ENCODE measurements around the gene DNAAF3.
"Not testable (repeated sequence)": the region's sequence is repeated elsewhere in the genome, so short reads cannot be mapped to it uniquely, and the experiment has no call there.

DNAAF3 gene

DNA sequence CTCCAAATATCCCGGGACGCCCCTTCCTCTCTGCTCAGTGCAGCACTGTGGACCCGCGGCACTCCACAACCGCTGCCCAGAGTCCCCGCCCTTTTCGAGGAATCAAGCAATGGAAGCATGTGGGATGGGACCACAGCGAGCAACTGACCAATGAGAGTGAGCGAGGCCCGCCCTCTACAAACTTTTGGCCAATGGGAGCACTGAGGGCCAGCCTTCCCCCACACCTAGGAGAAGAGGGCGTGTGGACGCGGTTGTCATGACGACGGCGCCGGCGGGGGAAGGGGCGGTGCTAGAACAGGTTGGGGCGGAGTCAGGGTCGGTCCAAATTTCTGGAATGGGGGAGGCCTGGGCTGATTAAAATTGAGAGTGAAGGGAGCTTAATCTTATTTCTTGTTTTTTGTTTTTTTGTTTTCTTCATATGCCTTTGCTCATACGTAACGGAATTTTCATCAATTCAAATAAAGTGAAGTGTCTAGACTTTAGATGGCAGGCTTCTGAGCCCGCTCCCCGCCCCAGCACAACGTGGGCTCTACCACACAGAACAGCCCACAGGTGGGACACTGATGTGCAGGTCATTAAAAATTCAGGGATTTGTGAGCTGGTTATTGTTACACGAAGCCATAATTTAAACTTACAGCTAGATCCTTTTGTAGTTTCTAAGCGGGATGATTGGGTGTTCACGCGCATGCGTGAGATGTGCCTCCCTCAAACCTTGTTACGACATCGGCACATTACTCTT lies at the start of gene DNAAF3:
Gene DNAAF3 (minus strand): TSS at position 84 of the 739 bp plus-strand sequence. CDS start 200 bp downstream, outside the sequence.
- peaks cover 22 to 30% of the 10 kb centered on the region in 2 donors for H3K27me3 ChIP-seq (ENCODE audit: control insufficient read depth in 1 of 2, insufficient read depth in 2 of 2, low read length in 2 of 2)

DNA sequence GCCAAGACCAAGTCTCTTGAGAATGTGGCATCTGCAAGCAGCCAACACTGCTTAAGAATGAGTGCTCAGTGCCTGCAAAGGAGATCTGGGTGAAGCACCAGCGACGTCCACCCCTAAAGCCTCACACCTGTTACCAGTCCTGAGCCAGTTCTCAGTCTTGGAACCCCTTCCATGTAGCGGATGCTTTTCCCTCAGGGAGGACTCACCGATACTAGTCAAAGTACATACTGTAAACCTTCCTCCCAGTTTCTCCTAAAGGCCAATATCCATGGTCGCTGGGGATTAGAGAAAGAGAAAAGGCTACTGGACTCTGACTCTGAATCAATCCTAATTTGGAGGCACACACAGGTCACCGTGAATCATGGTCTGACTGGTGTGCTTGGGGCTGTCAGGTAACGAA lies 47.1 kb upstream of the DNAAF3 start:
- peaks cover 16 to 21% of the 10 kb centered on the region in 2 donors for H3K4me1 ChIP-seq (ENCODE audit: control insufficient read depth in 1 of 2, insufficient read depth in 2 of 2, low read length in 2 of 2)
- no peaks in the 10 kb centered on the region for H3K36me3 ChIP-seq (ENCODE audit: control insufficient read depth in 1 of 2, insufficient read depth in 2 of 2, low read length in 2 of 2)
- H3K27ac ChIP-seq (ENCODE audit: low read depth, low read length), result no peak overlapping the region
- no peak overlapping the region for H3K9ac ChIP-seq (ENCODE audit: low read depth in 1 of 2, low read length in 2 of 2)
- H3K4me3 ChIP-seq (ENCODE audit: low read depth in 1 of 2, low read length in 2 of 2), result no peak overlapping the region
- H3K27me3 ChIP-seq (ENCODE audit: control insufficient read depth in 1 of 2, insufficient read depth in 2 of 2, low read length in 2 of 2), result no peaks in the 10 kb centered on the region
- H3K9me3 ChIP-seq (ENCODE audit: control insufficient read depth in 1 of 2, low read length in 2 of 2), result peaks cover 3 to 5% of the 10 kb centered on the region in 2 donors

More for the DNA sequence above, at the start of gene DNAAF3:
- Histone ChIP-seq H3K27ac (ENCODE audit: low read depth, low read length) (no peak within 1 kb of the TSS), H3K9me3 (ENCODE audit: control insufficient read depth in 1 of 2, low read length in 2 of 2) (no peaks in the 10 kb centered on the region), H3K4me1 (ENCODE audit: control insufficient read depth in 1 of 2, insufficient read depth in 2 of 2, low read length in 2 of 2) (peaks cover 0 to 3% of the 10 kb centered on the region in 2 donors), H3K4me3 (ENCODE audit: low read depth in 1 of 2, low read length in 2 of 2) (peak within 1 kb of the TSS; percentile 67 to 71), H3K9ac (ENCODE audit: low read depth in 1 of 2, low read length in 2 of 2) (no peak within 1 kb of the TSS), H3K36me3 (ENCODE audit: control insufficient read depth in 1 of 2, insufficient read depth in 2 of 2, low read length in 2 of 2) (no peaks in the 10 kb centered on the region)

DNA sequence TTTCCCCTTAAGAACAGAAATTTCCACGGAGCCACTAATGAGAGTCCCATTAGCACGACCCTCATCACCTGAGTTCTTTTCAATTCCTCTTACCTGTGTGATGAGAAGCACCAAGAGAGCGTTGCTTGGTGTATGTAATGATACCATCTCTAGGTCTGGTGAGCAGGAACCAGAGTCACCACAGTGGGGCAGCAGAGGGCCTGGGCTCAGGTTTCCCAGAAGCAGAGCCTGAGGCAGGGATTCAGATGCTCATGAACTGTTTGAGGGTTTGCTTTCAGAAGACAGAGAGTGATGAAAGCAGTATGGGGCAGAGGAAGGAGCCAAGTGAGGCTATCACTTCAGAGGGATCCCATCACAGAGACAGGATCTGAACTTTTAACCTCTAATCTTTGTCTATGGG lies 46.0 kb upstream of the DNAAF3 start:
- Histone ChIP-seq H3K4me1 (ENCODE audit: control insufficient read depth in 1 of 2, insufficient read depth in 2 of 2, low read length in 2 of 2) (peaks cover 16 to 21% of the 10 kb centered on the region in 2 donors), H3K4me3 (ENCODE audit: low read depth in 1 of 2, low read length in 2 of 2) (no peak overlapping the region), H3K36me3 (ENCODE audit: control insufficient read depth in 1 of 2, insufficient read depth in 2 of 2, low read length in 2 of 2) (no peaks in the 10 kb centered on the region), H3K9me3 (ENCODE audit: control insufficient read depth in 1 of 2, low read length in 2 of 2) (peaks cover 3 to 5% of the 10 kb centered on the region in 2 donors), H3K27ac (ENCODE audit: low read depth, low read length) (no peak overlapping the region), H3K27me3 (ENCODE audit: control insufficient read depth in 1 of 2, insufficient read depth in 2 of 2, low read length in 2 of 2) (no peaks in the 10 kb centered on the region), H3K9ac (ENCODE audit: low read depth in 1 of 2, low read length in 2 of 2) (no peak overlapping the region)

DNA sequence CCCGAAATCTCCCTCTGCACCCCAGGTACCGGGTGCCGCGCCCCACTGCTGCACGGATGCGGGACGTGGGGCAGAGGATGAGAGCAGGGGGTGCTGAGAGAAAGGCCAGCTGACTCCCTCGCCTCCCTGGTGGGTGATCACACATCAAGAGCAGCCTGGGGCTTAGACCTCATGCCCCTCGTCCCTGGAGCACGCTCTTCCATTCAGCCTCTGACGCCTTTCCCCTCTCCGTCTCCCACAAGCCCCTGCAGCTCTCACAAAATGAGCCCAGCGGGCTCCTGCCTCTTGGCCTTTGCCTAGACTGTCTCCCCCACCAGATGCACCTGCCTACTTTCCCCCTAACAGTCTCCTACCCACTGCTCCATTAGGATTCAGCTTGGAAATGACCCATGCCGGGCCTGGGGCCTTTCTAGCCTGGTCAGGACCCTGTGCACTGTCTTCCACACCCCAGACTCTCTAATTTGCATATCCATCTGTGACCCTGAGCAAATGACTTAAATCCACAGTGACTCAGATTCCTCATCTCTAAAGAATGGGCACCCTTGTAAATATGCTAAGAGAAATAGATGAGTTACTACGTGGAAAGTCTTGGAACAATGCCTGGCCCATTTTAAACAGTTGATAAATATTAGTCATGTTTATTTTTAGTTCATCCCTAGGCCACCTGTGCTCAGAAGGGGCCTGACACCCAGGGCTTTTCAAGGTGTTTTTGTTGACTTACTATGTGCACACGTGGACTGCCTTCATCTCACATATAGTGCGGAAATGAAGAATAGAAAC lies 43.5 kb upstream of the DNAAF3 start:
- peaks cover 4 to 7% of the 10 kb centered on the region in 2 donors for H3K36me3 ChIP-seq (ENCODE audit: control insufficient read depth in 1 of 2, insufficient read depth in 2 of 2, low read length in 2 of 2)
- peaks cover 9 to 10% of the 10 kb centered on the region in 2 donors for H3K4me1 ChIP-seq (ENCODE audit: control insufficient read depth in 1 of 2, insufficient read depth in 2 of 2, low read length in 2 of 2)
- peak overlapping the region; percentile 66 to 72 for H3K4me3 ChIP-seq (ENCODE audit: low read depth in 1 of 2, low read length in 2 of 2)
- no peaks in the 10 kb centered on the region for H3K27me3 ChIP-seq (ENCODE audit: control insufficient read depth in 1 of 2, insufficient read depth in 2 of 2, low read length in 2 of 2)
- H3K27ac ChIP-seq (ENCODE audit: low read depth, low read length), result peak overlapping the region; percentile 89
- peaks cover 3 to 5% of the 10 kb centered on the region in 2 donors for H3K9me3 ChIP-seq (ENCODE audit: control insufficient read depth in 1 of 2, low read length in 2 of 2)
- H3K9ac ChIP-seq (ENCODE audit: low read depth in 1 of 2, low read length in 2 of 2), result peak overlapping the region; percentile 64 to 89

DNA sequence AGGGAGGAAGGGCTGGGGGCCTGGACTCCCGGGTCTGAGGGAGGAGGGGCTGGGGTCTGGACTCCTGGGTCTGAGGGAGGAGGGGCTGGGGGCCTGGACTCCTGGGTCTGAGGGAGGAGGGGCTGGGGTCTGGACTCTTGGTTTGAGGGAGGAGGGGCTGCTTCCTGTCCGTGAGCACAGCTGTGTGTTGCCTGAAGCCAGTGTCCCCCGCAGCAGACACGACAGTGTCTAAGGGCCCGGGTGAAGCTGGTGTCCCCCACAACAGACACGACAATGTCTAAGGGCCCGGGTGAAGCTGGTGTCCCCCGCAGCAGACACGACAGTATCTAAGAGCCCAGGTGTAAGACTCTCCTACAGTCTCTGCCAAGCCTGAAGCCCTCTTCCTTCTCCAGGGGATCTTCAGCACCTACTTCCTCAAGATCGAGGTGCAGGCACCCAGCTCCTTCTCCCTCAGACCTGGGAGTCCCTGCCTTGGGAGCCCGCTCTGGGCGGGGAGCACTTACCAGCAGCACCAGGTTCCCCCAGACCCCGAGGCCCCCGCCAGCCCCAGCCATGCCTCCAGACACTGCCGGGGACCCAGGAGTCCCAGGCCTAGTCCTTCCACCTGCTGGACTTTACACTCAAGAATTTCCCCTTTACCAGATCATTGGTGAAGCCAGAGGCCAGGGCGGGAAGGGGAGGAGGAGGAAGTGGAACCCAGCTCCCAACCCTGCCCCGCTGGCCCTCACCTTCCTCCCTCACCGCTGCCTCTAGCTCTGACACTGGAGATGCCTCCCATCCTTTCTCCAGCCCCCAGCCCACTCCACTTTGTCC lies 42.7 kb upstream of the DNAAF3 start, which contains the start of gene PTPRH:
Gene PTPRH (minus strand): TSS at position 622 of the 813 bp plus-strand sequence. CDS start 68 bp downstream, at position 554.
- H3K9ac ChIP-seq (ENCODE audit: low read depth in 1 of 2, low read length in 2 of 2), result peak within 1 kb of the TSS; percentile 77 to 89
- no peaks in the 10 kb centered on the region for H3K27me3 ChIP-seq (ENCODE audit: control insufficient read depth in 1 of 2, insufficient read depth in 2 of 2, low read length in 2 of 2)
- peaks cover 9 to 15% of the 10 kb centered on the region in 2 donors for H3K36me3 ChIP-seq (ENCODE audit: control insufficient read depth in 1 of 2, insufficient read depth in 2 of 2, low read length in 2 of 2)
- peak within 1 kb of the TSS; percentile 66 to 72 for H3K4me3 ChIP-seq (ENCODE audit: low read depth in 1 of 2, low read length in 2 of 2)
- H3K9me3 ChIP-seq (ENCODE audit: control insufficient read depth in 1 of 2, low read length in 2 of 2), result peaks cover 3 to 5% of the 10 kb centered on the region in 2 donors
- H3K27ac ChIP-seq (ENCODE audit: low read depth, low read length), result peak within 1 kb of the TSS; percentile 89
- peaks cover 9 to 10% of the 10 kb centered on the region in 2 donors for H3K4me1 ChIP-seq (ENCODE audit: control insufficient read depth in 1 of 2, insufficient read depth in 2 of 2, low read length in 2 of 2)

DNA sequence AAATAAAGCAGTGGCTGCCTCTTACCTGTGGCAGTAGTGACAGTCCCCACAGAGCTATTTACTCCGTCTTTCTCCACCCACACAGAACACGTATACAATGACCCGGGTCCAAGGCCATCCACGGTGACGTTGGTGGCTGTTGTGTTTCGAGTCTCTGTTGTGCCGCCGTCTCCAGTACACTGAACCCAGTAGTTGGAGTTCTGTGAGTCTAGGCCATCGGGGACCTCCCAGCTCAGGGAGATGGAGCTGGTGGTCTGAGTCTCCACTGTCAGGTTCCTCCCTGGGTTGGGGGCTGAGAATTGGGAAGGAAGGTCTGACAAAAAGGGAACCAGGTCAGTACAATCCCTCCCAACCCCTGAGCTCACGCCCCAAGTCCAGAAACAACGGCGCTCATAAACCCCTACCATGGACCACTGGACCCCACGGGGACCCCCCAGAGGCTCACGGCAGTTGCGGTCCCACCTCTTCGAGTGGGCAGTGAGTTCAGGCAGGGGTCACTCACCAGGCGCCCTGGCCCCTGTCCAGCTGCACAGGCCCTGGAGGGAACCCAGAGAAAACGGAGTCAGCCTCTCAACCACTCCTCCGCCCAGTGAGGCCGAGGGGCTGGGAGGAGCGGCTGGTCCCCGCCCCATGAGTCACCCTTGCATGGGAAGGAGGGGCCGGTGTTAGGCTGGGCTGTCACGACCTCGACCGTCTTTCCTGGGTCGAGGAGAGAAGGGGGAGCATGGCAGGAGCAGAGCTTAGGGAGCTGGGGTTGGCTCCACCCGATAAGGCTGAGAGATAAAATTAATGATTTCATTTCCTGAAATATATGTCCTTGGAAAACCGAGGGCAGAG lies 40.5 kb upstream of the DNAAF3 start:
- Histone ChIP-seq H3K4me3 (ENCODE audit: low read depth in 1 of 2, low read length in 2 of 2) (peak overlapping the region; percentile 70 to 77), H3K9ac (ENCODE audit: low read depth in 1 of 2, low read length in 2 of 2) (peak overlapping the region; percentile 60 to 84), H3K4me1 (ENCODE audit: control insufficient read depth in 1 of 2, insufficient read depth in 2 of 2, low read length in 2 of 2) (peaks cover 9 to 10% of the 10 kb centered on the region in 2 donors), H3K36me3 (ENCODE audit: control insufficient read depth in 1 of 2, insufficient read depth in 2 of 2, low read length in 2 of 2) (peaks cover 10 to 29% of the 10 kb centered on the region in 2 donors), H3K27me3 (ENCODE audit: control insufficient read depth in 1 of 2, insufficient read depth in 2 of 2, low read length in 2 of 2) (no peaks in the 10 kb centered on the region), H3K9me3 (ENCODE audit: control insufficient read depth in 1 of 2, low read length in 2 of 2) (no peaks in the 10 kb centered on the region), H3K27ac (ENCODE audit: low read depth, low read length) (peak overlapping the region; percentile 89)

DNA sequence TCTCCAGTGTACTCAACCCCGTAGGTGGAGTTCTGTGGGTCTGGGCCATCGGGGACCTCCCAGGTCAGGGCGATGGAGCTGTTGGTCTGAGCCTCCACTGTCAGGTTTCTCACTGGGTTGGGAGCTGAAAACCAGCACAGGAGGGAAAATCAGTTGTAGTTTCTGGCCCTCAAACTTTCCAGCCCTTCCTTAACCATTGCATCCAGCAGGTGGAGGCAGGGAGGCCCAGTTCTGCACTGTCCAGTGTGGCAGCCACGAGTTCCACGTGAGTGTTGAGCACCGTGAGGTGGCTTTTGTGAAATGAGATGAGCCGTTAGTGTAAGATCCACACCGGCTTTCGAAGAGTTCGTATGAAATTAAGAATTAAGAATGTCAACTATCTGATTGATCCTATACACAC lies 35.8 kb upstream of the DNAAF3 start:
- H3K36me3 ChIP-seq (ENCODE audit: control insufficient read depth in 1 of 2, insufficient read depth in 2 of 2, low read length in 2 of 2), result peaks cover 28 to 70% of the 10 kb centered on the region in 2 donors
- H3K27ac ChIP-seq (ENCODE audit: low read depth, low read length); H3K9ac ChIP-seq (ENCODE audit: low read depth in 1 of 2, low read length in 2 of 2); H3K4me3 ChIP-seq (ENCODE audit: low read depth in 1 of 2, low read length in 2 of 2); H3K9me3 ChIP-seq (ENCODE audit: control insufficient read depth in 1 of 2, low read length in 2 of 2); H3K27me3 ChIP-seq (ENCODE audit: control insufficient read depth in 1 of 2, insufficient read depth in 2 of 2, low read length in 2 of 2); H3K4me1 ChIP-seq (ENCODE audit: control insufficient read depth in 1 of 2, insufficient read depth in 2 of 2, low read length in 2 of 2): not testable (repeated sequence)

DNA sequence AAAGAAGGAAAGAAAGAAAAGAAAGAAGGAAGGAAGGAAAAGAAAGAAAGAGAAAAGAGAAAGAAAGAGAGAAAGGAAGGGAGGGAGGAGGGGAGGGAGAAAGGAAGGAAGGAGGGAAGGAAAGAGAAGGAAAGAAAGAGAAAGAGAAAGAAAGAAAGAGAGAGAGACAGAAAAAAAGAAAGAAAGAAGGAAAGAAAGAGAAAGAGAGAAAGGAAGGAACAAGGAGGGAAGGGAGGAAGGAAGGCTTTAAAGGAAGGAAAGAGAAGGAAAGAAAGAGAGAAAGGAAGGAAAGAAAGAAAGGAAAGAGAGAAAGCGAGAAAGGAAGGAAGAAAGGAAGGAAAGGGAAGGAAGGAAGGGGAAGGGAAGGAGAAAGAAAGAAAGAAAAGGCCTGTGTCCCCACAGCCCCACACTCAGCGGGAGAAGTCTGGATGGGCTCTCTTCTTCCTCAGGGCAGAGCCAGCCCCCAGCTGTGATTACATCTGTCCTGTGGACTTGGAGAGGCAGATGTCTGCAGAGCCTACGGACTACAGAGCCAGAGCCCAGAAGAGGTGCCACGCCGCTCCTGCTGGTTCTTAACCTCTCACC lies 33.3 kb upstream of the DNAAF3 start:
- Histone ChIP-seq H3K9ac (ENCODE audit: low read depth in 1 of 2, low read length in 2 of 2) (no peak overlapping the region), H3K36me3 (ENCODE audit: control insufficient read depth in 1 of 2, insufficient read depth in 2 of 2, low read length in 2 of 2) (peaks cover 31 to 71% of the 10 kb centered on the region in 2 donors), H3K4me1 (ENCODE audit: control insufficient read depth in 1 of 2, insufficient read depth in 2 of 2, low read length in 2 of 2) (no peaks in the 10 kb centered on the region), H3K27me3 (ENCODE audit: control insufficient read depth in 1 of 2, insufficient read depth in 2 of 2, low read length in 2 of 2) (no peaks in the 10 kb centered on the region), H3K9me3 (ENCODE audit: control insufficient read depth in 1 of 2, low read length in 2 of 2) (no peaks in the 10 kb centered on the region), H3K27ac (ENCODE audit: low read depth, low read length) (no peak overlapping the region), H3K4me3 (ENCODE audit: low read depth in 1 of 2, low read length in 2 of 2) (no peak overlapping the region)

DNA sequence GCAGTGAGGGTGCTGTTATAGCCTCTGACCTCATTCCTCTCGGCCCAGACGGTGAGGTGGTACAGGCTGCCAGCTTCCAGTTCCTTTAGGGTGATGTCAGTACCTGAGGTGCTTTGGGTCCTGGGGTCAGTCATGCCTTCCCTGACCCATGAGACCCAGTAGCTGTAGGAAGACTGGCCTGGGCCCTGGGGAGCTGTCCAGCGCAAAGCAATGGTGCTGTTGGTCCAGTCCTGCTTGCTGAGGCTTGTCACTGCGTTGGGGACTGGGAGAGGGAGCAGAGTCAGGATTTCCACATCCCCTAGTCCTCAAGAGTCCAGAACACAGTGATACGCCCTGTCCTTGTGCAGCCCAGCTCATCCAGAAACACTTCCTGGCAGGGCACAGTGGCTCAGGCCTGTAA lies 32.2 kb upstream of the DNAAF3 start:
- Histone ChIP-seq H3K4me3 (ENCODE audit: low read depth in 1 of 2, low read length in 2 of 2) (no peak overlapping the region), H3K27ac (ENCODE audit: low read depth, low read length) (no peak overlapping the region), H3K36me3 (ENCODE audit: control insufficient read depth in 1 of 2, insufficient read depth in 2 of 2, low read length in 2 of 2) (peaks cover 32 to 65% of the 10 kb centered on the region in 2 donors), H3K9me3 (ENCODE audit: control insufficient read depth in 1 of 2, low read length in 2 of 2) (no peaks in the 10 kb centered on the region), H3K27me3 (ENCODE audit: control insufficient read depth in 1 of 2, insufficient read depth in 2 of 2, low read length in 2 of 2) (no peaks in the 10 kb centered on the region), H3K4me1 (ENCODE audit: control insufficient read depth in 1 of 2, insufficient read depth in 2 of 2, low read length in 2 of 2) (no peaks in the 10 kb centered on the region), H3K9ac (ENCODE audit: low read depth in 1 of 2, low read length in 2 of 2) (no peak overlapping the region)

Data from duodenal mucosa (tissue), 2 donors.